Activated CD8-positive, alpha-beta memory T cell treated with anti-CD3 and anti-CD28 coated beads for 24 hours (primary cell): ENCODE results near the gene ANKRD31.

Experiments used
- DNase-seq: peaks from one replicate; pipeline ENCODE4 v3.0.0-alpha.2; 2020

The ANKRD31 gene

DNA sequence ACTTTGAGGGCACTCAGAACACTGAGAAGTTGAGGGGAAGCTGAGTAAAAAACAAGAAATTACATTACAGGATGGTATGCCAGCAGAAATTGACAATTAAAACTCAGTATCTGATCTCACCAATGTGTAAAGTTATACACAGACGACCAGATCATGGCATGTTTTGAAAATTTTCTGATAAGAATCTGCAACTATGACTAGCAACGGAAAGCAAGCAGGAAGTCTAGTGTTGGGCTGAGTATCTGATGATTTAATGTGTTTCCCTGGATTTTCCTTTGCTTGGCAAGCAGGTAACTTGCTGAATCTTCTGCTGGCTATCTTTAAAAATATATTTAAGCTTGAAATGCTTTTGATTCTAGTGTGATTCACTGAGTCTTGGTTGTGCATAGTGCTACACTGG lies 179.1 kb downstream of the ANKRD31 start:
- DNase-seq: no peak

DNA sequence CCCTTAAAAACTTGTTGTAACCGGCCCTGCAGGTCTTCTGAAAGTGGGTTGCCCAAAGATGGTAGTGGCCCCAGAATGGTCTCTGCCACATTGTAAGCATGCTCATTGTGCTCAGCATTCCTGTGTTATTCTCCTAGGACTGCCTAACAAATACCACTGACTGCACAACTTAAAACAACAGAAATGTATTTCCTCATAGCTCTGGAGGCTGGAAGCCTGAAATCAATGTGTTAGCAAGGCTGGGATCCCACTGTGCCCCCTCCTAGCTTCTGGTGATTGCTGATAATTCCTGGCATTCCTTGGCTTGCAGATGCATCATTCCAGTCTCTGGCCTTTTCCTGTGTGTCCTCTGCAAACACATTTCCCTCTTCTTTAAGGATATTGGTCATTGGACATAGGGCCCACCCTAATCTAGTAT lies 180.9 kb downstream of the ANKRD31 start:
- no peak for DNase-seq

DNA sequence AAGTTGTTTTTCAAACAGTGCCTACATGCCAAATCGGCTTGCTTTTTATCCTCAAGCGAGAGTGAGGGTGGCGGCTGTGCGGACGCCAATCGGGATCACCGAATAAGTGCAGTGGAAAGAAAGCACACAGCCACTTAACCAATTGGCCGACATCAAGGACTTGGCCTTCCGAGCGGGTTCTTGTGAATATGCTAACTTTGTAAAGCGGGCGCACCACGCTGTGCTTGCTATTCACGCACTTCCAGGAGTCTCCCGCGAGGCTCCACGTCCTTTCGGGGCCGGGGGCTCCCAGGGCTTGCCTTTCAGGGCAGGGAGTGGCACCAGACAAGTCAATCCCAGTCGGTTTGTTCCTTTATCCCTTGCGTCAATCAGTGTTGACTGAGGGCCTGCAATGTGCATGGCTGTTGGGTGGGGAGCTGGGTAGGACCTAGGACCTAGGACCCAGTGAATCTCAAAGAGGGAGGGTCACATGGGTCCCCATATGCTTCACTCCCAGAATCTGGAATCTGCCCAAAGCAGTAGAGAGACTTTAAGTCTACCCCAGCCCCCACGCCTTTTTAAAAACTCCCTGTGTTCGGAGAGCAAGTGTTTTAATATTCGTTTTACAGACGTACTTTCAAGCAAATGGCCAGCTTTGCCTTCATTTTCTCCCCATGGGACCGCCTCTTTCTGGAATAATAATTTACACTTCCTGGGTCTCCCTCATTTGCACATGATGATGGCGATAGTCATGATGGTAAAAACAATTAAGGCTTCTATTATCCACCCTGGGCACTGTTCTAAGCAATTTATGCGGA lies 182.3 kb downstream of the ANKRD31 start:
- DNase-seq: no peak

DNA sequence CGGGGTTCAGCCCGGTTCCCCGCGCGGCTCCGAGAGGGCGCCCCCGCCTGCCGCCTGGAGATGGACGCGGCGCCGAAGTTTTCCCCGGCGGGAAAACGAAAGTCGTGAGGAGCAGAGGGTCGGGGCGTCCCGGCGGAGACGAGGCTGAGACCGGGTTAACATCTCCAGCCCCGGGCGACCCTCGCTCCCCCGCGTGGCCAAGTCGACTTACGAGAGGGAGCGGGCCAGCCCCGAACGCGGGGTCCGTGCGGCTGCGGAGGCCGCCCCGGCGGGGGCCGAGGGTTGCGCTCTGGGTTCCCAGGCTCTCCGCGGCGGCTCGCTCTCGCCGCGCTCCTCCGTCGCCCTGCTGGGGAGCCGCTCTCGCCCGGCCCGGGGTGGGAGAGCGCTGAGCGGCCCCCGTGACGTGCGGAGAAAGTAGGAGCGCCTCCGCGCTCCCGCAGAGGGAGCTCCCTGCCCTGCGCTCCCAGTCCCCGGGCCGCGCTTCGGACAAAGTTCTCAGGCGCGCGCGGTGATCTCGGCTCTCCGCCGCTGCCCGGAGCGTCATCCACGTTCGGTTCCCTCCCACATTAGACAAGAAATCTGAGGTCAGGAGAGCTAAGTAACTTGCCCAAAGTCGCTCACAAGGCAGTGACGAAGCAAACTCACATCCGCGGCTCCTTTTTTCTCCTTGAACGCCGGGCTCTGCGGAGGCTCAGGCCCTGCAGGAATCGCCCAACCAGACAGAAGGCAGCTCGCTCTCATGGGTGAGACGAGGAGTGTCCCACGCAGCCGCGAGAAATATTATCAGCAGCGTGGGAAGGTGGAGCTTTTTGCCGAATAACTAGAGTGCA lies 183.2 kb downstream of the ANKRD31 start:
- peak; percentile 84 for DNase-seq

DNA sequence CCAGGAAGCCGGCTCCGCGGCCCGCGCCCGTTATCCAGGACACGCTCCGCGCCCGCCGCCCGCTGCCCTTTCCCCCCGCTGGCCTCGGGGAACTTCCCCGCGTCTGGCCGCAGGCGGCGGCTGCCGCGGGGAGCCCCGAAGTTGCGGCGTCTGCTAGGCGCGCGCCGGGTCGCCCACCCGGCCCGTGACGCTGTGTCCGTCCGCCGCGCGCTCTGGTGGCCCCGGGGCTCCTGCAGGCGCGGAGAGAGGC lies 183.7 kb downstream of the ANKRD31 start:
- DNase-seq: no peak

DNA sequence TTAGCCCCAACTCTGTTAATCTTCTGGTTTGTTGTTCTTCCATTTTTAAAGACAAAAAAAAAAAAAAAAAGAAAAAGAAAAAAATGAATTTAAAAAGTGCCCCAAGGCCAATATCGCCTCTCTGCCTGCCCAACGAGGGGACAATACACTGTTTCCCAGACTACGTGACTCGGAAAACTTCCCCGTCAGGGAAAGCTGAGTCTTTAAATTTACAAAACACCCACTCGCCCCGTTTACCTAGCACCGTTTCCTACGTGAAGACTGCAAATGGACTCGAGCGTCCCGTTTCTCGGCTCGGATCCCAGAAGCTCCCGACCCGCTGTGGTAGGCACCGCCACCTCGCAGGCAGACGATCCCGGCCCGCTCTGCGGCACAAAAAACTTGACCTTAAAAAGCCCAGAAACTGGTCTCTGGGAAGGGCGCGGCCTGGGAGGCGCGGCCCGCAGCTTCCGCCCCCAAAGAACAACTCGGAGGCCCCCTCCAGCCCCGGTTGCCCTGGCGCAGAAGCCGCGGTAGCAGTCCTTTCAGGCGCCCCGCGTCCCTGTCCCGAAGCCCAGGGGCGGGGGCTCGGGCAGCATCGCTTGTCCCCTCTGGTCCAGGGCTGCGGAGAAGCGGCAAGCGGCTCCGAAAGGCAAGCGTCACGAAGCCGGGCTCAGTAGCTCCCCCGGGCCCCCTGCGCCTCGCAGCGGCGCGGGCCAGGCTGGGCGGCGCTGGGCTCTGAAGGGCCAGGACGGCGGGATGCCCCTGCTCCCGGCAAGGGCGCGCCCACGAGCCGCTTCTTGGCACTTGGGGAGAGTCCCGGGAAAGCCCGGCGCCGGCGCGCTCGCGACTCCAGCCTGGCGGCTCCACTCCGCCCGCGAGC lies 184.3 kb downstream of the ANKRD31 start, which contains the start of gene GCNT4:
Gene GCNT4 (minus strand): TSS at position 367 of the 862 bp plus-strand sequence. CDS start 22,521 bp downstream, outside the sequence.
- peak; percentile 84 for DNase-seq

DNA sequence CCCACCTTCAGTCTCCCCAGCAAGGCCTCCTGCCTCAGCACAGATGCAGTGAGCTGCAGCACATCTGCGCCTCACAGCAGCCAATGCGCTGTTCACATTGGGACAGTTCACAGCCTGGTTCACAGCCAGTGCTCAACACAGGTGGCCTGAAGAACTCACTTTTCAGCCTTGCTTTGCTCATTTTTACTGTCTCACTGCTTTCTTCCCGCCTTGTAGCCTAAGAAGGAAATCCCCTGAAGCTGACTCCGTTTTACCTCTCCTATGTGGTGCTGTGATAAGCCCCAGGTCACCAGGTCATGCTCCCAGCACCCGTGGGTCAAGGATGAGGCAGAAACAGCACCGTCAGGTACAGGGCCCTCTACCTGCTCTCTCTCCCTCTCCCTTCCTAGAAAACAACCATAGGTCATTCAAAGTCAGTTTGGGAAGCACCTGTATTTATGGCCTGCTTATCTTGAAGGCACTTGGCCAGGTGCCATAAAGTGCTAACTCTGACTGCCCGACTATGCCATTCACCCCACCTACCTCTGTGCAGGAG lies 185.4 kb downstream of the ANKRD31 start:
- DNase-seq: peak; percentile 69

DNA sequence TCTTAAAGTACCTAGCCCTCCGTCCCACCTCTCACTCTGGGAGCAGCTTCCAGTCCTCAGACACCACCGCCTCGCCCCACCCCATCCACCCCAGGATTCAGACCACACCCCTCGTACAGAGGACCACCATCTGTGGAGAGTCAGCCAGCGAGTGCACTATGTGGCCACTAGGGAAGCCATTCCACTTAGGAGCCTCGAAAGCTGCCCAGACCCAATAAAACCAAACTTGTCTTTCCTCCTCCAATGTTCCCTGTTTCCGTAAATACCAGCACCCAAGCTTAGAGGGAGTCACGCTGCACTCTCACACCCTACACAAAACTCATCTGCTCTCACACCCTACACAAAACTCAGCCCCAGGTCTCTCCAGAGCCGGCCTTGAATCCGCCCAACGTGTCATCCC lies 186.3 kb downstream of the ANKRD31 start:
- DNase-seq: no peak

DNA sequence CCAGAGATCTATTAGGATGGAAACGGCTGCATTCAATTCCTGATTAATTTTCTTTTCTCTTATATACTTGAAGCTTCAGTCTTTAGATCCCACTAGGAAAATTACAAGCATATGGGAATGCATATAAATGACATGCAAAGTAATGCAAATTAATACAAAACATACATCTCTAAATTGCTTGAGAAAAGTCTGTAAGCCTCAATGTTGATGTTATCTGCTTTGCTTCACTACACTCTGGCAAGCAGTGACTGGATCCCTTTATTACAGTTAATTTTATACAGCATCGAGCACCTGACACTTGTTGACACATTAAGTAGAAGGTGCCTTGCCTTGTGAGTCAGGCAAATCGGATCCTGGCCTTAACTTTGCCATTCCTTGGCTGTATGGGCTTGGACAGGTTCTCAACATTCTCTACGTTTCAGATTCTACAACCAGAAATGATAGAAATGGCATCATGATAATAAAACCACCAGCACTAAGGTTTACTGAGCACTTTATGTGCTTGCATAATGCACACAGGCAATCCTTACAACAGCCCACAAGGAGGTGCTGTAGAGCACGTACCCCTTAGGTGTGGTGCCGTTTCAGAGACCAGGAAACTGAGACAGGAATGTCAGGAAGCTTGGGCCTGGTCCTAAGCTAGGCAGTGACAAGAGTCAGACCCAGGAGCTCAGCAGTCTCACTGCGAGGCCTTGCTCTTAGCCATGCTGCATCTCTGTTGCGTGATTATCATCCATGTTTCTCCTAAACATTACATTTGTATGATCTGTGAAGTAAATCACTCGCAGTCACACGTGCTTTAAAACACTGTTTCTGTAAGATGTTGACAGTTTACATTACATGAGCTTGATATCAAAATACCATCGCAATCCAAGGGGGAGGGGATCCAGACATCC lies 187.0 kb downstream of the ANKRD31 start:
- DNase-seq: peak; percentile 78

DNA sequence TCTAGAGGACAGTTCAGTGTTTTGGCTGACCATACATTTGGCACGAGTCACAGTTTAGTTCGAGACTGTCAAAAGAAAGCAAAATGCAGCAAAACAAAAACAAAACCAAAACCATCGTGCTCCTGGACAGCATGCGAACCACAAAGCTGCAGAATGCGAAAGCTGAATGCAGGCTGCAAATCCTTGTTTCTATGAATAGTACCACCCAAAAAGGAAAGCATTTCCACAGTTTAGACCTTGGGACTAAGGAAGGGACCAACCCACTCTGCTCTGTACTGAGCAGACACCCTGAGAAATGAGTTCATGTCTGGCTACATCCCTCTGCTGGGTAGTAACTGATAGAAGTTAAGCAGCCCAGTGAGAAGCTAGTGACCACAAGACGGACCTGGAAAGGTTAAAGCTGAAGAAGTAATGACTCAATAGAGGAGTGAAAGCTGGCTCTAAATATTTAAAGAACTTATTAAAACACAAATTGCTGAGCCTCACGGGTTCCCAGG lies 188.2 kb downstream of the ANKRD31 start:
- DNase-seq: no peak

DNA sequence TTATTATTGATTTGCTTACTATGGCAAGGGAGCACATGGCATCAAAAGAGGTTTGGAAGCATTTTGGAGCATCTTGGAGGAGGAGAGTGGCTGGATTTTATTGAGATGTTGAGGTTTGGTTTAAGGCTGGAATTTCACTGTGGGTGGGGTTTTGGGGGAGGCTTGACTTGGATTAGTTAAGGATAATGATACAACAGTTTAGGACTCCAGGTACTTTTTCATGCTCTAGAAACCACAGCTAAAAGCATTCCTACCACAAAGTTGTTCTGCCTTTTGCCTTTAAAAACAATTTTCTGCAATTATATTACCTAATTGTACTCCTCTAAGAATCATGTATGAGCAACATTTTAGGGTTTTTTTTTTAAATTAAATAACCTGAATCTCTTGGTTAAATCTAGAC lies 189.3 kb downstream of the ANKRD31 start:
- DNase-seq: no peak

DNA sequence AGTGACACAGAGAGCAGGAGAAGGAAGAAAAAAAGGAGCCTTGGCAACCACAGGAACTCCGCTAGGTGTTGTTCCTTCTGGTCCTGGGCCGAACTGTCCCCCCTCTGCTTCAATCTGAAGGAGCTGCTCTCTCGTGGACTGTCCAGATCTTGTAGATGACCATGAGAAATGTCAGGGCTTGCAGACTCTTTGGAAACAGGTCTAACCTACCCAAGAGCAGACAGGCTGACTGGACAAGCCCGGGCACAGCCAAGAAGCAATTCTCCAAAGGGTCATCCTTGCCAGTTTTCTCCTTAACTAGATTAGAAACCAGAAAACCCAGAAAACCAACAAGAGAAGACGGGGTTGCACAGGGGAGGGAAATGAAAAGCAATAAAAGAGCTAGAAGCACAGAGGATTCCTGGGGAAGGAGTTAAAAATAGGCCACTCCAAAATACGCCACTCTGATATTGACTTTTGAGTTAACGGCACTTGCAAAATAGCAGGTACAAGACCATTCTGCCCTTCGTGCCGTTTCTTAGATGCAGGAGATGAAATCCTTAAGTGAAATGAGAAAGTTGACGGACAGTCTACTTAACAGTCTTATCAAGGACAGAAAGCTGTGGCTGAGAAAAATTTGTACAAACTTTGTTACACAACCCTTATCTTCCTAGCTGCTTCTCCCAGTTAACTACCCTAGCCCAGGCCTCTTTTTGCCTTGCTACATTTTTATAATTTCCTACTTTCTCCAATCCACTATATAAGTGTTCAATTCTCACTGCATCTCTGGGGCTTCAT lies 190.1 kb downstream of the ANKRD31 start:
- no peak for DNase-seq

DNA sequence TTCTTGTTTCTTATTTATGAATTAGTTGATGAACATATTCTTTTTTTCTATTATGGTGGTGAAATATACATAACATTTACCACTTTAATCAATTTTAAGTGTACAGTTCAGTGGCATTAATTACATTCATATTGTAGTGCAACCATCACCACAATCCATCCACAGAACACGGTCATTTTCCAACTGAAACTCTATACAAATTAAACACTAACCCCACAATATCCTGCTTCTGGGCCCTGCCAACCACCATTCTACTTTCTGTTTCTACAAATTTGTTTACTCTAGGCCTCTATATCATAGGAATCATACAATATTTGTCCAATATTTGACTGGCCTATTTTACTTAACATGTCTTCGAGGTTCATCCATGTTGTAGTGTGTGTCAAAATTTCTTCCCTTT lies 191.6 kb downstream of the ANKRD31 start:
- no peak for DNase-seq

DNA sequence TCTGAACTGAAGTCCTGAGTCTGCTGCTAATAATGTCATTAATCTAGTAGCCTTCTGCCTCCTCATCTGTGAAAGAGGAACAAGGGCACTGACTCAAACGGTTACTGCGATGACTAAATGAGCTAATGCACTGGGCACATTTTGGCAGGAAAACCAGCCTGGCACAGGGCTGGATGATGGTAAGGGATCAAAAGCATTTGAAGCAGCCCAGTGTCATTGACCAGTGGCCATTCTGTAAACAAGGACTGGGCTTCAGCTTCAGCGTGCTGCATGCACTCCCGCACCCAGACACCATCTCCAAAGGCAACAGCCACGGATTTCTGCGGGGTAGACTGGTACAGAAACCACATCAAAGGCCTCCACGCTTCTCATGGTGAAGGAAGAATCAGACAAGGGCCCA lies 192.3 kb downstream of the ANKRD31 start:
- no peak for DNase-seq

DNA sequence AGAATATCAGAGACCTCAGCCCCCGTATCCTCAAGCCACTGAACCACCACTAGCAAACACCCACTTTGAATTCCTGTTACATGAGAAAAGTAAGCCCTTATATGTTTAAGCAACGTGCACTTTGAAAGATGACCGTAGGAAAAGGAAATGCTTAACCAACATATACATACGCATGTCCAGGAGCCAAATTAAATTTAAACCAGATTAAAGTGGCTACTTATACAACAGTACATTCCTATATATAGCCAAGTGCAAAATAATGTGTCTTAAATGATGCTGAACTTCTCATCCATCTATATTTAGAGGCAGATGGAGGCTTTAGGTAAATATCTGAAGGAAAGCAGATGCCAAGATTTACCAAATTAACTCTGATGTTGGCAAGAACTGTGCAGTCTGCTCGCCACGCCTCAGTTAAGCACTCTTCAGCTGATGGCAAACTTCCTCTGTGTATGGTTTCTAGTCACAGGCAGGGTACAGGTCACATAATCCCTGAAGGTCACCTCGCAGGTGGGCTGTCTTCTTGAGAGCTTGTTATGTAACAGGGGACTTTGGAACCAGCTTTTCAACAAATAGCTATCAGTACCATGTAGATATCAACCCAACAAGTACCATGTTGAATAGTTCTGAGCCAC lies 192.9 kb downstream of the ANKRD31 start:
- DNase-seq: no peak

DNA sequence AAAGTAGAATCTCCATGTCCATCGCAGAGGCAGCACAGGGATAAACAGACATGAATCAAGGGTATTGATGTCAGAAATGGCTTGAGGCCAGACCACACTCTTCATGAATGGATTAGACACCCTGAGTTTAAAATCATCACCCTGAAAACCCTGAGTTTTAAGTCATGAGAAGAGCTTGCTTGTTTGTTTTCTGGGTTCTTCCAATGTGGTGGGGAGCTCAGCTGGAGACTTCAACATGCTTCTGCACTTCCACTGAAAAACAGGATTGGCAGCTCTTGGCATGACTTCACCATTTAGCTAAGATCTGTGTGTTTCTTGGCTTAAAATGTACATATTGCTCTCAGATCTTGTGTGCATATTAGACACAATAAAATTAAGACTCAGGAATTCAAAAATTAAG lies 194.2 kb downstream of the ANKRD31 start:
- no peak for DNase-seq

DNA sequence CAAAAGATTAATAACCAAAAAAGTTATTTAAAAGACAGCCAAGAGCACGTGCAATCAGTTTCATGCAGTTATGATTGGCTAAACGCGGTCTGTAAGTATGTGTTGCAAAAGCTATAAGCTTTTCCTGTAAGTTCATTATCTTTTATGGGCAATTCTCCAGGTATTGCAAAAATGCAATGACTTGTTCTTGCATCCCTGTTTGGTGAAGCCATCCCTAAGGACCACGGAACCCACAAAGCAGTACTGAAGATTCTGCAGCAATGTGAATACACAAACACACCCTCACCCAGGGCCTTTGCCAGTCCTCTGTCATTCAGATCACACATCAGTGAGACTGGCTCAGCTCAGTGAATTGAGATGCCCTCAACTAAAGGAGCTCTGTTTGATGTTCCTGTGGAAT lies 195.7 kb downstream of the ANKRD31 start:
- DNase-seq: no peak

DNA sequence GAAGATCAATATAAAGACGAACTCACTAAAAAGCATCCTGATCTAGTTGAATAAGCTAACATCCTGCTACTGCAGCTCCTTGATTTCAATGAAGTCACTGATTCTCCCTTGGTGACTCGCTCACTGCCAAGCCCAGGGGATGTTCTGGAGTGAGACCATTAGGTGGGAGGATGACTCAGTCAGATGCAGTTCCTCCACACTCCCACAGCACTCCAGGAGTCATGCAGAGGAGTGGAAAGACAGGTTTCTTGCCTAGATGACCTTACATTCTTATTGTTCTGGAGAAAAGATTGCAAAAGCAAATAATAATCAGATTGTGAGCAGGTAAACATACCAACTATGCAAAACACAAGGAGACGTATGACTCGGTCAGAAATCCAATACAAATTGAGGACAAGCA lies 199.6 kb downstream of the ANKRD31 start:
- no peak for DNase-seq

DNA sequence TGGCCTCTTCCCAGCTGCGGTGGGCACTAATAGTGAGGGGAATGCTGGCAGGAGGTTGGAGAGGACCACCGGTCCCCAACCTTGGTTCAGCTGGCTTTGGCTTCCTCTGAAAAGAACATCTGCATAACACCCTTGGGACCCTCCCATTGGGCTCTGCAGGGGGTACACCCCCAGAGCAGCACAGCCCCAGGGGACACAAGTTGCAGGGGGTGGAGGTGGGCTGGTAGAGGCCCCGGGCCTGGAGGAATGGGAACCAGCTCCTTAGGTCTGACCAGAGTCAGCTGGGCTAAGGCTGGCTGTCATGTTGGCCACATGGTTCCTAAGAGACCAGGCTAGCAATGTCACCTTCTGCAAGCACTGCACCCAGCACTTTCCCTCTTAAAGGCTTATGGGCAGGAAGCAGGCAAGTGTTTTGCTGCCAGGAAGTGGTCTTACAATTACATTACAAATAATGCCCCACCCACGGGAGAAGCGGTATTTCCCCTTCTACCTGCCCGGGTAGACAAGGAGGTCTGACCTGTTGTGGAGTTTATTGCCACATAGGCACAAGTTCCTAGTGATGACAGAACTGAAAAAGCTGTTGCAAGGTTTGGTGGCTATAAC lies 202.4 kb downstream of the ANKRD31 start:
- no peak for DNase-seq

DNA sequence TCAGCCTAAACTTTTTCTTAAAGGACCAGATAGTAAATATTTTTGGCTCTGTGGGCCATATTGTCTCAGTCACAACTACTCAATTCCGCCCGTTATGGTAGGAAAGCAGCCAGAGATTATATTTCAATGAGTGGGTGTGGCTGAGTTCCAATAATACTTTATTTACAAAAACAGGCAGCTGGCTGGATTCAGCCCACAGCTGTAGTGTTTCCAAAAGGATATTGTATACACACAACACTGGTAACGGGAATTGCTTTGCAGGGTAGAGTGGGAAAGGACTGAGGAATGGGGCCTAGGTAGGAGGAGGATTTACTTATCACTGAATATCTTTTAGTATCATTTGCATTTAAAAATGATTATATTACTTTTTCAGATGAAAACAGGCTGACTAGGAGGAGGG lies 205.3 kb downstream of the ANKRD31 start:
- no peak for DNase-seq
